PFSK-1 (cell line): ENCODE measurements around the gene REPS1.

Experiments used
- FOXP2 ChIP-seq: optimal IDR thresholded peaks from 2 replicates; pipeline ENCODE3; 2011; ENCODE audit warnings: borderline replicate concordance, control low read depth, inconsistent platforms; ENCODE audit not compliant: insufficient read depth; ENCODE audit errors: extremely low read length, extremely low read depth
- POLR2AphosphoS5 ChIP-seq: IDR thresholded peaks from 2 replicates; pipeline ENCODE4 v1.6.1; 2012; ENCODE audit warnings: low read depth, mild to moderate bottlenecking, control low read depth, low read length, moderate library complexity
- REST ChIP-seq, 2 experiments: IDR thresholded peaks; 2 replicates each; pipeline versions ENCODE4 v1.6.1 to v1.8.0; 2011 to 2012; ENCODE audit warnings: low read depth in 2 of 2, low read length in 2 of 2, control low read depth in 1 of 2, inconsistent platforms in 1 of 2, mild to moderate bottlenecking in 1 of 2, moderate library complexity in 1 of 2; ENCODE audit not compliant: insufficient read depth in 1 of 2
- SIN3A ChIP-seq: IDR thresholded peaks from 2 replicates; pipeline ENCODE4 v1.6.1; 2012; ENCODE audit warnings: mild to moderate bottlenecking, low read length, moderate library complexity, borderline replicate concordance; ENCODE audit not compliant: insufficient read depth
- TAF1 ChIP-seq: IDR thresholded peaks from 2 replicates; pipeline ENCODE4 v1.6.1; 2012; ENCODE audit warnings: low read length, control low read depth, borderline replicate concordance; ENCODE audit not compliant: insufficient read depth

The REPS1 gene

GRCh38 chr6:138999949-139000725 lies 12.1 kb upstream of the REPS1 start:
- TF ChIP-seq POLR2AphosphoS5 (no peak), SIN3A (no peak), TAF1 (no peak), REST (IDR thresholded peaks at IDR 0.05; ENCODE audit: insufficient read depth in 1 of 2, low read depth in 2 of 2, low read length in 2 of 2) (no peak), FOXP2 (no peak)

DNA sequence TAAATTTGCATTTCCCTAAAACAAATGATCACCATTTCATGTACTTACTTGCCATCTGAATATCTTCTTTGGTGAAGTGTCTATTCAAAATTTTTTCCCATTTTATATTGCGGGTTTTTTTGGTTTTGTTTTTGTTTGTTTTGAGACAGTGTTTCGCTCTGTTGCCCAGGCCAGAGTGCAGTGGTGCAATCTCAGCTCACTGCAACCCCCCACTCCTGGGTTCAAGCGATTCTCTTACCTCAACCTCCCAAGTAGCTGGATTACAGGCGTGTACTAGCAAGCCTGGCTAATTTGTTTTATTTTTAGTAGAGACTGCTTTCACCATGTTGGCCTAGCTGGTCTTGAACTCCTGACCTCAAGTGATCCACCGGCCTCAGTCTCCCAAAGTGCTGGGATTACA lies 9.1 kb upstream of the REPS1 start:
- no peak for TF ChIP-seq POLR2AphosphoS5
- no peak for TF ChIP-seq SIN3A

DNA sequence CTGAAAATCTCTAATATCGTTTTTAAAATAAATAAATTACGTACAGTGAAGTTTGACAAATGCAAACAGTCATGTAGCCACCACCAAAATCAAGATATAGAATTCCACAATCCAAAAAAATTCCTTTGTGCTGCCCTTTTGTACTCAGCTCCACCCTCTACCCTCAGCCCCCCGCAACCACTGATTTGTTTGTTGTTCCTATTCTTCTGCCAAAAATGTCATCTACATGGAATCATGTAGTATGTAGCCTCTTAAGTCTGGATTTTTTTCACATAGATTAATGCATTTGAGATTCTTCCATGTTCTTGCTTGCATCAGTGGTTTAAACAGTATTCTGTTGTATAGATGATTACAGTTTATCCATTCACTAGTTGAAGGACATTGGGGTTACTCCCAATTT lies 8.5 kb upstream of the REPS1 start:
- no peak for TF ChIP-seq SIN3A

GRCh38 chr6:138991206-138991605 lies 3.2 kb upstream of the REPS1 start:
- TF ChIP-seq SIN3A = no peak

GRCh38 chr6:138989098-138989983 lies 1.3 kb upstream of the REPS1 start:
- TF ChIP-seq POLR2AphosphoS5 = no peak
- no peak for TF ChIP-seq REST (IDR thresholded peaks at IDR 0.05; ENCODE audit: insufficient read depth in 1 of 2, low read depth in 2 of 2, low read length in 2 of 2)
- no peak for TF ChIP-seq FOXP2
- TF ChIP-seq SIN3A = no peak
- TF ChIP-seq TAF1 = no peak

DNA sequence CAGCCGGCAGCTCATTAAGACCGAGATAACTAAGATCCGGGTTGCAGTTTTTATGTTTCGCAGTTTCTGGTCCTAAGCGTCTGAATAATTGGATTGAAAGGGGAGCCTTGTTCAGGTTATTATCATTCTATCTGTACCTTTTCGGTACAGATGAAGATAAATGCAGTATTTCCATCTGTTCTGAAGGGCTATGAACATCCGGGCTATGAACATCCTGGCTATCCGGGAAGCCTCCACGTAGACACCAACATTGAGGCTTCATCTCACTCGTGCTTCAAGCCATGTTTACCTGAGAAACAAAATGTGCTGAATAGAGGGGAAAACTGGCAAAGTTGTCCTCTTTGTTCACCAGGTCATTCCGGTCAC lies 399 bp upstream of the REPS1 start:
- TF ChIP-seq POLR2AphosphoS5 (no peak), REST (IDR thresholded peaks at IDR 0.05; ENCODE audit: insufficient read depth in 1 of 2, low read depth in 2 of 2, low read length in 2 of 2) (no peak), FOXP2 (no peak), TAF1 (no peak), SIN3A (no peak)
